ENCODE data around the gene RASAL1. TPM values are rescaled to one million over a fixed set of nuclear protein-coding genes. Genes with fewer than 3 reads are reported as not detected.

Gene RASAL1
- polyA plus RNA-seq, 1 of the 3 experiments (the other 2 are of a cell fraction), result not detected

- Histone ChIP-seq H3K36me3 (replicated peaks in 1 of 2; ENCODE audit: control insufficient read depth in 1 of 2, insufficient read depth in 2 of 2, low read length in 1 of 2) (no peaks in the 10 kb centered on the region), H3K4me3 (ENCODE audit: low read depth in 2 of 2, low read length in 1 of 2) (no peak overlapping the region), H3K9me2 (no peaks in the 10 kb centered on the region), H3K4me2 (no peak overlapping the region), H3K27me3 (ENCODE audit: insufficient read depth) (no peaks in the 10 kb centered on the region), H2AFZ (ENCODE audit: low read depth) (no peak overlapping the region), H3K9me3 (0 out of 2 replicates have a peak, but pooled peaks cover 5% of the 10 kb centered on the region), H3K4me1 (ENCODE audit: control insufficient read depth in 1 of 2, insufficient read depth in 2 of 2, low read depth in 1 of 2, low read length in 1 of 2) (peaks cover 5 to 6% of the 10 kb centered on the region in 2 experiments; a peak in 2 of 4 replicates), H3K79me2 (ENCODE audit: insufficient read depth) (no peaks in the 10 kb centered on the region), H3F3A (replicated peaks; ENCODE audit: insufficient read depth) (no peaks in the 10 kb centered on the region), H3K27ac (ENCODE audit: low read depth in 2 of 2, low read length in 1 of 2) (no peak overlapping the region), H4K20me1 (ENCODE audit: insufficient read depth) (no peaks in the 10 kb centered on the region), H3K9ac (no peak overlapping the region)
- ChIA-PET POLR2A (no interaction called here), CTCF (interaction anchor here (0.7 to 1.3 kb wide), 2 partner anchors 10 to 97 kb away, joined by 4 read pairs; partner anchors contain the start of gene RASAL1)
- no peak for DNase-seq
- 82% methylated on average over 12 of the region's 12 CpGs for WGBS (ENCODE audit: low lambda C conversion rate)
- TF ChIP-seq CHD2 (IDR thresholded peaks at IDR 0.05; ENCODE audit: low read length, partially characterized antibody), result no peak
- TF ChIP-seq NRF1 (IDR thresholded peaks at IDR 0.05; ENCODE audit: low read depth, low read length), result no peak
- no peak for TF ChIP-seq RFX5 (IDR thresholded peaks at IDR 0.05; ENCODE audit: low read length)
- TF ChIP-seq TEAD4 (IDR thresholded peaks at IDR 0.05; ENCODE audit: borderline replicate concordance, insufficient read depth), result no peak
Measured at GRCh38 chr12:113145720-113146551, 10.4 kb upstream of the RASAL1 start.

- Histone ChIP-seq H3K36me3 (replicated peaks in 1 of 2; ENCODE audit: control insufficient read depth in 1 of 2, insufficient read depth in 2 of 2, low read length in 1 of 2) (no peaks in the 10 kb centered on the region), H3F3A (replicated peaks; ENCODE audit: insufficient read depth) (no peaks in the 10 kb centered on the region), H3K9ac (no peak overlapping the region), H3K4me1 (ENCODE audit: control insufficient read depth in 1 of 2, insufficient read depth in 2 of 2, low read depth in 1 of 2, low read length in 1 of 2) (peaks cover 3 to 5% of the 10 kb centered on the region in 2 experiments; a peak in 2 of 4 replicates), H3K4me3 (ENCODE audit: low read depth in 2 of 2, low read length in 1 of 2) (no peak overlapping the region), H4K20me1 (ENCODE audit: insufficient read depth) (no peaks in the 10 kb centered on the region), H3K9me3 (0 out of 2 replicates have a peak, but pooled peaks cover 5% of the 10 kb centered on the region), H3K27ac (ENCODE audit: low read depth in 2 of 2, low read length in 1 of 2) (no peak overlapping the region), H3K4me2 (no peak overlapping the region), H3K9me2 (no peaks in the 10 kb centered on the region), H2AFZ (ENCODE audit: low read depth) (no peak overlapping the region), H3K27me3 (ENCODE audit: insufficient read depth) (no peaks in the 10 kb centered on the region), H3K79me2 (ENCODE audit: insufficient read depth) (no peaks in the 10 kb centered on the region)
- CTCF ChIA-PET, result interaction anchor here (0.8 to 1.3 kb wide), 3 partner anchors 9 to 96 kb away, joined by 3 to 5 read pairs (median 4); no protein-coding TSS in a partner anchor
- TF ChIP-seq CTCF (IDR thresholded peaks at IDR 0.05) (no peak), SMC3 (IDR thresholded peaks at IDR 0.05; ENCODE audit: low read depth, low read length) (no peak), RAD21 (IDR thresholded peaks at IDR 0.05; ENCODE audit: low read length) (no peak), NRF1 (IDR thresholded peaks at IDR 0.05; ENCODE audit: low read depth, low read length) (no peak)
- DNase-seq, result no peak
- POLR2A ChIA-PET, result no interaction called here
- WGBS (ENCODE audit: low lambda C conversion rate), result 68% methylated on average over 5 of the region's 5 CpGs
Measured at GRCh38 chr12:113144806-113145205, 9.2 kb upstream of the RASAL1 start.

- 65% methylated on average over 8 of the region's 8 CpGs for WGBS (ENCODE audit: low lambda C conversion rate)
- POLR2A ChIA-PET, result no interaction called here
- TF ChIP-seq PBX3 (IDR thresholded peaks at IDR 0.05), result no peak
- TF ChIP-seq RCOR1 (IDR thresholded peaks at IDR 0.05; ENCODE audit: low read length), result no peak
- TF ChIP-seq FOSL2 (IDR thresholded peaks at IDR 0.05; ENCODE audit: borderline replicate concordance, low read depth), result no peak
- no peak for TF ChIP-seq ZBTB33 (IDR thresholded peaks at IDR 0.05; ENCODE audit: borderline replicate concordance, low read depth)
- no peak for TF ChIP-seq SIN3A (IDR thresholded peaks at IDR 0.05; ENCODE audit: borderline replicate concordance, low read depth, low read length)
- TF ChIP-seq MAX (IDR thresholded peaks at IDR 0.05; ENCODE audit: low read depth), result no peak
Measured at GRCh38 chr12:113143959-113144358, 8.4 kb upstream of the RASAL1 start.

More at GRCh38 chr12:113143959-113144358, 8.4 kb upstream of the RASAL1 start:
- H3K9me3 ChIP-seq, result 0 out of 2 replicates have a peak, but pooled peaks cover 5% of the 10 kb centered on the region
- H3K9ac ChIP-seq, result no peak overlapping the region
- H4K20me1 ChIP-seq (ENCODE audit: insufficient read depth), result no peaks in the 10 kb centered on the region
- no peak overlapping the region for H2AFZ ChIP-seq (ENCODE audit: low read depth)
- CTCF ChIA-PET, result interaction anchor here (1.3 kb wide), 1 partner anchor 95 kb away, joined by 5 read pairs; no protein-coding TSS in a partner anchor
- no peaks in the 10 kb centered on the region for H3K27me3 ChIP-seq (ENCODE audit: insufficient read depth)
- no peak overlapping the region for H3K27ac ChIP-seq (ENCODE audit: low read depth in 2 of 2, low read length in 1 of 2)
- H3K79me2 ChIP-seq (ENCODE audit: insufficient read depth), result no peaks in the 10 kb centered on the region
- H3K4me2 ChIP-seq, result no peak overlapping the region
- H3K4me1 ChIP-seq (ENCODE audit: control insufficient read depth in 1 of 2, insufficient read depth in 2 of 2, low read depth in 1 of 2, low read length in 1 of 2), result no peaks in the 10 kb centered on the region; a peak in 1 of 4 replicates
- no peak for DNase-seq
- no peaks in the 10 kb centered on the region for H3K9me2 ChIP-seq
- no peaks in the 10 kb centered on the region for H3K36me3 ChIP-seq (replicated peaks in 1 of 2; ENCODE audit: control insufficient read depth in 1 of 2, insufficient read depth in 2 of 2, low read length in 1 of 2)
- H3K4me3 ChIP-seq (ENCODE audit: low read depth in 2 of 2, low read length in 1 of 2), result no peak overlapping the region
- no peaks in the 10 kb centered on the region for H3F3A ChIP-seq (replicated peaks; ENCODE audit: insufficient read depth)
